Activated CD4-positive, alpha-beta T cell treated with anti-CD3 and anti-CD28 coated beads, Interleukin-2, amount 50 U/mL, for 16 hours (primary cell): ENCODE data around the gene SEPTIN8.

ENCODE experiments used
- DNase-seq: peaks from one replicate; pipeline ENCODE4 v3.0.0-alpha.2; 2020

SEPTIN8 gene

DNA sequence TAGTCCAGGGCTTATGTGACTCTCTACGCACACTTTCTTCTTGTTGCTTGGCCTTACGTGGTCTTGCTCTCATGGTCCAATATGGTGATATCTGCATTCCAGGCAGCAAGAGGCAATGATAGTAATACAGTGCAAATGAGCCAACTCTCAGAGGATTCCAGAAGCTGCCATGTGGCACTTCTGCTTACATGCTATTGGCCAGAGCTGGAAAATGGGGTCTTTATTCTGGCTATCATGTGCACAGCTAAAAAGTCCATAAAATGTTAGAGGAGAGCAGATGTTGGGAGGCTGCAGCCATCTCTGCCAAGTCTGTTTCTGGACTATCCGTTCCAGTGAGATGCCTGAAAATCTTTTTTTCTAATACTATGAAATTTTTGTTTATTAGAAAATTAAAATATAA, 2.9 kb upstream of the SEPTIN8 start:
- DNase-seq = no peak

DNA sequence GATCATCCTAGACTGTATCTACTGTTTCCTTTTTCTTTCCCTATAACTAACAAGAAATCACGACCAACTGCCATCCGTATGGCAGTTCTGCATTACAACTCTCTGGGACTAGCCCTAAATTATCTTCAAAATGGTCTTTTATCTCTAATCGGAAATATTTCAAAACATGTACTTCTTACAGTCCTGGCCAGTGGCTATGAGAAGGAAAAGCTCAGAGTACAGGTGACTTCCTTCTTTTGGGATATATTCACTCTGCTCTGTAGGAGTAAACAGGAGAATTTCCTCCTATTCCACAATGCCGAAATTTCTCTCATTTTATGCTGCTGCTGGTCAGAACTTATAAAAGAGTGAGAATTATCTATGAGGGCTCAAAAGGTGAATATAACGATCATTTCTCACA, 1.8 kb upstream of the SEPTIN8 start:
- DNase-seq = no peak

DNA sequence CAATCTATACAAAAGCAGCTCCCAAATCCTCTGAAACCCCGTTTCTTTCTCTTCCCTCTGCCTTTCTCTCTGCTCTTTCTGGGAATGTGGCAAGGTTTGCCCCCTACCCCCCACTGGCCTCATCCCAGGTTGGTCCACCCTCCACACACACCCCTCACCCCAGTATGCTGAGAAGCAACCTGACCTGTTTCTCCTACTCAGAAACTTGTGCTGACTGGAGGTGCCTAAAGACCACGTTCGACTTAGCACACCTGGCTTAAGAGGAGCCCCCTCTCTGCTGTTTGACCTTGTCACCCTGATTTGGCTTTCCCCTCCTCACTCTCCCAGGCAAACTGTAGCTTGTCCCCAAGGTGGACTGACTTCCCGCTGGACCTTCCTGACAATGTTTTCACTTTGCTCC, 1.1 kb upstream of the SEPTIN8 start:
- no peak for DNase-seq

DNA sequence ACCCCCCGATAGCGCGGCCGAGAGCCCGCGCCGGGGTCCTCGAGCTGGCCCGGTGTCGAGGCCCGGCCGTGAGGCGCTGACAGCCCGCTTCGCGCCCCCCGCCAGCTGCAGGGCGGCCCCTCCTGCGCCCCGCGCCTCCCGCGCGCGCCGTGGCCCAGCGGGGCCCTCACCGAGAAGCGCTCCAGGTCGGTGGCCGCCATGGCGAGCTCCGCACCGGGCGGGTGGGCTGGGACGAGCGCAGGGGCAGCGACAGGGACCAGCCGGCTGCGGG, 166 bp downstream of the SEPTIN8 start:
- no peak for DNase-seq

DNA sequence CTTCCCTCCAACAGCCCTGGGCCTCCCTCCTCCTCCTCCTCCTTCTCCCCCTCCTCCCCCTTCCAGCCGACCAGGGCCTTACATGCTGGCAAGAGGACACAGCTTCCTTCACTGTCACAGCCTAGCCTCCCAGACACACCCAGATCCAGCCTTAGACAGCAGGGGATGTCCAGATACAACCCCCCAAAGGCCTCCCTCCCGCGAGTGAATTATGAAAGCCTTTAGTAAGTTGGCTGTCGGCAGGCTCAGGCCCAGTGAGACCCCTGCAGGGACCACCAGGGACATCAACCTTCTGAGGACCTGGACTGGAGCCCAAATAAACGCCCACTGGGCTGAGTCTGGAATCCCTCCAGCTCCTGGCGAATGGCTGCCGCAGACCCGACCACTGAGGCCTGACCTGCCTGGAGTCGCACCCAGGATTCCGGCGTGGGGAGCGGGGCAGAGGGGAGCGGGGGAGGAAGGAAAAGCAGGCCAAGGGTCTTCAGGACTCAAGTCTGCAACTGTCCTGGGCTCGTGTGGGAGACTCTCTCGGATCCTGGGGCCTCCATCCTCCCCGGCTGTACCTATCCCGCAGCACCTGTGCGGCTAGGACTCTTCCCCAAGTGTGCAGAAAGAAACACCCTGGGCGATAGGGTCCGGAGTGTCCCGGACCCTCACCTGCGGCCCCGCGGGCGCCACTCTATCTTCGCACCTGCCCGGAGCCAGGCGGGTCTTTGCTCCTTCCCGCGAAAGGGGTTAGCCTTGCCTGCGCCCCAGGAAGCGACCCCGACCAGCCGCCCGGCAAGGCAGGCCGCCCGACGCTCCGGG, 705 bp downstream of the SEPTIN8 start:
- DNase-seq = no peak

DNA sequence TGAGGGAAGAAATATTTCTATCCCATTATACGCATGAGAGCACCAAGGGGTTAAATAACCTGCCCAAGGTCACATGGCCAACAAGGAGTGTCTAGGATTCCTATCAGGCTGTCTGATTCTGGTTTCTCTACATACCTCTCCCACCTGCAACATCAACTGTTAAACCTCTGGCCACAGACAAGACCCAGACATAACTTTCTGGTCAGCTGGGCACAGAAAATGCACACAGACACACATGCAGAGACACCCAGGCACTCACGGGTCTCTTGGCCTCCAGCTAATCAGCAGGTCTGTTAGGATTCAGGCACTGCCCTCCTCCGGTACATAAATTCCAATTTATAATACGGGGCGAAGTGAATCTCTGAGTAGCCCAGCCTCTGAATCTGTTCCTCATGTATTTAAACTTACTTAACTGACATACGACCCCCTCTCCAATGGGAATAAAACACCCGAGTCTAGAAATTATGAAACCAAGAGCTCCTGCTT, 1.5 kb downstream of the SEPTIN8 start:
- no peak for DNase-seq

DNA sequence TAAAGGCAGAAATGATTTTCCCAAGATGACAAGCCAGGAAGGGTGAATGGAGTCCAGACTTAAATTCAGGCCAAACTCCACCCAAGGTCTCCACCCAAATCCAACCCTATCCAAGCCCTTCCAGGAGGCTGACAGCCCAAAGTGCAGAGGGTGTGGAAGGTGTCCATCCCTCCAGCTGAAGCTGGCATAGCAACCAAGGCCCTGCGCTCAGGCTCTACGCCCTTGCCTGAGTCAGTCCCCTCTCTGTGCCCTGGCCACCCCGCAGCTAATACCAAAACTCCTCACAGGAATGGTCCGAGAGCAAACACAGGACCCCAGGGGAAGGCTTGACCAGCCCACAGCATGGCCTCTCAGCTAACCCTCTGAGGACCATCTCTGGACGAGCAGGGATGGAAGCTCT, 2.1 kb downstream of the SEPTIN8 start:
- no peak for DNase-seq

DNA sequence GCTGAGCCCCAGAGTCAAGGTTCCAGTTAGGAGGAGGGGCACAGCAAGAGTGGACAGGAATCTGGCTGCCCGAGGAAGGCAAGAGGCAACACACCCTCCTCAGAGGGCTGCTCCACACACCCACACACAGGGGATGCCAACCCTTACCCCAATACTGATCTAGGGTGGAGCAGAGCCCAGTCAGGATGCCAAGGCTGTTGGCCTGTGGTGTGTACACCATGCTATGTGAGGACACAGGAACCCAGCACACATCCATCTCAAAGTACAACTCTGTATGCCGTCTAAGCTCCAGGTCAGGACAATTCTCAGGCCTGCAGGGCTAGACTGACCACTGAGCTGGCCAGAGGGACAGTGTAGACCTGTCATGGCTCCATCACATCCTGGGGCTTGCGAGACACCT, 2.6 kb downstream of the SEPTIN8 start:
- no peak for DNase-seq

DNA sequence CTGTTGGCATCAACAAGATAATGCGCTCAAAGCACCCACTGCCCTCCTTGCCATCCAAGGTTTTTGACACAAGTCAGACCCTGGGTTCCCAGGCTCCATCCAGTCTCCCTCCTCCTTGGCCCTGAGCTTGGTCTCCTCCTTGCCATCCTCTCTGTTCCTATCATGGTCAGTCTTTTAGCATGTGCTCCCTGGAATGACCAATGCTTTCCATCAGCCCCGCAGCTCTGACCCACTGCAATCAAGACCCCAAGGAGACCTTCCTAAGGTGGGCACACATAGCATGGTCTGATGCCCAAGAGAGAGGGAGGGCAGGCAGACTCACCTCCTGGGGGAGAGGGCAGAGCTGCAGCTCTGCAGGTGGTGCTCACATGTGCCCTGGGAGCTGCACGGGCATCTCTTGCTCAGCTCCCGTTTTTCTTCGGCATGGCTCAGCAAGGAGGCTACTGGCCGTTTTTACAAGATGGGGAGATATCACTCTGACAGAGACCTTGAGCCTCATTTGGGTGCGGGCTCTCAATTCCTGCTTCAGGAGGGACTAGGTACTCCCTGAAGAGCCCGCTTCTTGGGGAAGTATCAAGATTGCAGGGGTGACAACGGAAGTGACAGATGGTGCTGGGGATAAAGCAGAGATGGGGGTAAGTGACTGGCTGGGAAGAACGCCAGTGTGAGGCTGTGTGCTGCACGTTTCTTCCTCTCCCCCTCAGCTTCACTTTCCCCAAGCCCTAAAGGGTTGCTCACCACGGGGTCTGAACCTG, 3.3 kb downstream of the SEPTIN8 start:
- no peak for DNase-seq

DNA sequence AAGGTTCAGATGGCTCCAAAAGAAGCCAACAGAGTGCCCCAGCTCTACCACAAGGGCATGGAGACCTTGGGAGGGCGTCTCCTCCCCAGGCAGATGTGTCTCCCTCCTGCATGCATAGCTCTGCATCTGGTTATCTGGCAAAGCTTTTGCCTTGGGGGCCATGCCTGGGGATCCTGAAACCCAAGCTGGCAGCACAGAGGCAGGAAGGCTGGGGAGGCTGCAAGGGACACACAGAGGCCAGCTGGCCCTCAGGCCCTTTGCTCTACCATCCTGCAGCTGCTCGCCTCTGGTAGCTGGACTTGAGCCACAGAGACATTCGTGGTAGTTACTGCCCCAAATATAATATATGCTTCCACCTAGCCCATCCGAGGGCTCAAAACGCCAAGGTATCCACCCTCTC, 3.9 kb downstream of the SEPTIN8 start:
- DNase-seq = no peak

DNA sequence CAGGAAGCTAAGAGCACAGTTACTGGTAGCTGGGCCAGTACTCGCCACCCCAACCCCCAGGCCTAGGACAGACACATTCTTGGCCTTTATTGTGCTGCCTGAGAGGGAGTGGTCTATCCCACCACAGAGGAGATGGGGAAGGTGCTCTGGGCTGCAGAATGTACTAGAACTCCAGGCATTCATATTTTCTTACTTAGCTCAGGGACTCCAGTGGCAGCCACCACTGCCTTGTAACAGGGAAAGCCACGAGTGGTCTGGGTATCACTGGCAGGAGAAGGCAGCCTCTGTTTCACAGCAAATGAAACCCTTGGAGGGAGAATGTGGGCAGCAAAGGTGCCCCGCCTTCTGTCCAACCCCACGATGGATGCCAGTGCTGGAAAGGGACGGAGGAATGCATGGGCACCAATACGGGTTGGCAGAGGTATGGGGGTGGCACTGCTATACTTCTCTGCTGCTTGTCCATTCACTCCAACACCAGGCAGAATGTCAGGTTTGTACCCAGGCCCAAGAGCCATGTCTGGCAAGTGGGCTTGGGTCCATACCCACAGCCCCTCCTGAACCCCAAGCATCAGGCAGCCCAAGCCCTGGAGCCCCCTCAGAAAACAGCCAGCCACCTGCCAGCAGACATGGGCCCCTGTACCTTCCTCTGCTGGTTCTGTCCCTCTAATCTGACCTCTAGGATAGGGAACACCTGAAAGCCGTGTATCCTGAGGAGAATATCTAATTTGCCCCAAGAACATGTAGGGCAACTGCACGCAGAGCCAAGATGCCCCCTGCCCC, 4.6 kb downstream of the SEPTIN8 start:
- no peak for DNase-seq

DNA sequence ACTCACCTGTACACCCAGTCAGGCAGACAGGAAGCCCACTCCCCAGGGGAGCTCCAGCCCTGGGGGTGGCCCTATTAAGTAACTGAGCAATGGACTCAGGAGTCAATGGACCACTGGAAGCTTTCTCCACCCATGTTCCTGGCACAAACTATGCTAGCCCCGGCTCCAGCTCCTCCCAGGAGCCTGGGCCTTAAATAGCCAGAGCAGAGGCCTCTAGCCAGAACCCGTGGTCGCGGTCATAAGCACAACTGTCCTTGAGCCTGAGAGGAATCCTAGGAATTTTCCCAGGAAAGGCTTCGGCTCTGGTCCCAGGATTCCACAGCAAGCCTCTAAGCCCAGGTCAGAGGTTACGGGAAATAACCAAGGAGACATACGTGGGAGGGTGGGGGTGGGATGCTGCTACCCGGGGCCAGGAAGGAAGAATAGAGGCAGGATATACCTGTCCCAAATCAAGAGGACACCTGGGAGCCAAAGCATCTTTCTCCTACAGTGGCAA, 5.5 kb downstream of the SEPTIN8 start:
- DNase-seq = no peak

DNA sequence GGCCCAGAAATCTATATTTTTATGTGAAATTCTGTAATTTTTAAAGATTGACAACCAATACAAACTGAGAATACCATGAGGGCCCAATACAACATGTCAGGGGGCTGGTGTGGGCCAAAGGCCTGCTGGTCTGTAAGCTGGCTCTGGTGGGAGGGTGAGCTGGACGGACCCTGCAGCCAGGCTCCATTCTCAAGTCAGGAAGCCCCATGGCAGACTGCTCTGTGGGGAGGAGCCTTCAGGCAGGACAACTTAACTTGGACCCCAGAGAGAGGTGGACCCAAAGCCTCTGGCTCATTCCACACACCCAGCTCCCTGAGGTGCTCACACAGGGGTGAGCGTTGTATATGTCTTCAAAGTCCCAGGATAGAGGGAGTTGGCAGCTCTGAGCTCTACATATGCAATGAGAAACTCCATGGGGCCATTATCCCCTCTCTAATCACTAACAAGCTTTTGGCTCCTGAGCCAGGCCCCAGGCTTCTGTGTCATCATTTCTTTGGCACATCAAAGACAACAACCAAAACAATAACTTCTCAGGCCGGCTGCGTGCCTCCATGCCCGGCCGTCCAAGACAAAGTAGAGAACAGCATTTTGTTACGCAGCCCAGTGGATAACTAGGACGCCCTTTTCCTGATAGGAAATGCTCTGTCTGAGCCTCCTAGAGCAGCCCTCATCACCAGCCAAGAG, 6.4 kb downstream of the SEPTIN8 start:
- no peak for DNase-seq

DNA sequence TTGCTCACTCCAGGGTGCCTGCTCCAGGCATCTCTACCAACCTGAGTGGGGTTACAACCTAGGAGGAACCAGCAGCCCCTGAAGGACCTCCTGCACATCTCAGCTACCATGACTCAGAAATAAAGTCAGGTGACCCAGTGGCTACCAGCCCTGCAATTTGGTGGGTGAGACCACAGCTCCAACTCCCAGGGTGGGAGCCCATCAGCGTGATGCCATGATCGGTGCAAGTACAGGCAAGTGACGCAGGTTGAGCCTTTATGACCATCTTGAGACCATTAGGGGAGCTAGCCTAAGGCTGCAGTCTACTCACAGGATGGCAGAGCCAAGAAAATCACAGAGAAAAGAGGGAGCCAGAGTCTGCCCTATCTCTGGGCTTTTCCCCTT, 8.6 kb downstream of the SEPTIN8 start:
- DNase-seq = no peak

DNA sequence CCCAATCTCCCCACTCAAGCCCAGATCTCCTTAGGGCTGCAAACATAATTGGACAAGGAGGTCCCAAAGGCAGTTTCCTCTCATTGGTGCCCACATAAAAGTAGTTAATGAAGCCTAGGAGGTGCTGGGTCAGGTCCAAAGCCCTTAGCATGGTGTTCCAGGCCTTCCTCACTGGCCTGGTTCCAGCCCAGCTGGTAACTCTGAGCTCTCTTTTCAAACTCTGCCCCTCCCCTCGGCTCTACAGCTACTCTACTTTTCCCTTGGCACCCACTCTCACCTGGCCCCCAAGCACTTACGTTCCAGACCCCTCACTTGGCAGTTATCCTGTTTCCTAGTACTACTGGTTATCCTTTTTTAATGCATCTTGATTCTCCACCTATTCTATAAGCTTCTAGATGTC, 9.9 kb downstream of the SEPTIN8 start:
- DNase-seq = no peak

DNA sequence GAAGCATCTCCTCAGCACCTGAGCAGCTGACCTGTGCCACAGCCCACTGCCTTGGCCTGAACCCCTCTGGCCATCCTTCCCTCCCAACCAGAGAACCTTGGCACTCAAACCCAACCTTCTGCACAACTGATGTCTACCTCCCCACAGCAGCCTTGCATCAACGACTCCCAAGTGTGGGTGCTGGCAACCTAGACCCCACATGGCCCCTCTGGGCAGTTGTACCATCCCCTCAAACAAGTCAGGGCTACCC, 10.3 kb downstream of the SEPTIN8 start:
- DNase-seq = no peak

DNA sequence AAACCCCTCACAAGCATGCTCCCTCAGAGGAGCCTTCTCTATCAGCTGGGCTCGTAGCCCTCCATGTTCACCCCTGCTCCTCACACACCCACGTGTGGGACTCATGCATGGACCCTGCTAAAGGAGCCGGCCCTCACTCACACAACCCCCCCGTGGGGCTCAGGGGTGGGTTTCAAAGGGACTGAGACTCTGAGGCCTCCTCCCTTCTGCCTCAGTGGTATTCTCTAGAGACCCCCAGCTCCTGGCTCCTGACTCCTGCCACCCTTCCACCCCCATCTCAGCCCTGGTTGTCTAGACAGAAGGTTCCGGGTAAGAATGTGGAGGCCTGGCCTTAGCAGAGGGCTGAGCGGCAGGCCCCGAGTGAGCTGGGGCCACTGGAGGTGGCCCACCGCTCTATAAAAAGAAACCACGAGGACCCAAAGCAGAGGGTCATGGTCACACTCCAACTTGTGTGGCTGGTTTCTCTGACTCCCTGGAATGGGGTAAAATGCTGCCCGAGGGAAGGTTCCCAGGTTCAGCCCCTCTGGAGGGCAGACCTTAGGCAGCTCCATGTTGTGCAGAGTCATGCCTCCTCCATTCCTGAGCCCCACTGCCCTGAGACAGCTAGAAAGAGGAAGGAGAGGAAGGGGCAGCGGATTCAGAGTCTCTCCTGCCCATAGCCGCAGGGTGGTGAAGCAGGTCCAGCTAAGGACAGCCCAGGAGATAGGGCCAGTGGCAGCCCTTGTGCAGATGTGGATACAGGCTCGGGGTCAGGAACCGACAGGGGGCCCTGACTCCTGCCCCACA, 10.8 kb downstream of the SEPTIN8 start:
- no peak for DNase-seq

DNA sequence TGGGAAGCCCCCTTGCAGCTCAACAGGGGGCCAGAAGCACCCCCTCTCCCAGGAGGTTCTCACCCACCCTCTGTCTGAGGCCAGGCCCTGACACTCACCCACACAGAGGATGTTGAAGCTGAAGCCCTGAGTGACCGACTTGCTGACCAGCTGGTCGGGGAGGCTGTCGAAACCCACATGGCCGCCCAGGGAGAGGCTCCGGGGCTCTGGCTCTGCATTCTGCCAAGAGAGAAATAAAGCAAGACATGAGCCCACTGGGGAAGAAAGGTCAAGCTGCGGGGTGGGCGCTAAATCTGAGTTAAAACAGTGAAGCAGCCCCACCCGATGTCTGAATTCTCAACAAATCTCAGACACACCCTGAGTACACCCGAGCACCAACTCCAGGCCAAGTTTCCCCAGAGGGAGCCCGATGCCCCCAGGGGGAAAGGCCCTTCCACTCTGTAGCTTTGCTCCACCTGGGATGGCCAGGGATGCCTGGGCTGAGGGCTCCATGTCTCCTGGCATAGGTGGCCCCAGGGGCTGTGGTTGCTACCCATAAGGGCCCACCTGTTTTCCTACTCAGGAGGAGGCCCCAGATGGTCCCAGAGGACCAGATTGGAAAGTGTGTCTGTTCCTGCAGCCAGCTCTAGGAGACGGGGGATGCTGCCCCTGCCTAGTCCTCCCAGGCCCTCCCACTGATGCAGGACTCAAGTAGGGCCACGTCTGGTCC, 11.6 kb downstream of the SEPTIN8 start:
- DNase-seq = no peak

DNA sequence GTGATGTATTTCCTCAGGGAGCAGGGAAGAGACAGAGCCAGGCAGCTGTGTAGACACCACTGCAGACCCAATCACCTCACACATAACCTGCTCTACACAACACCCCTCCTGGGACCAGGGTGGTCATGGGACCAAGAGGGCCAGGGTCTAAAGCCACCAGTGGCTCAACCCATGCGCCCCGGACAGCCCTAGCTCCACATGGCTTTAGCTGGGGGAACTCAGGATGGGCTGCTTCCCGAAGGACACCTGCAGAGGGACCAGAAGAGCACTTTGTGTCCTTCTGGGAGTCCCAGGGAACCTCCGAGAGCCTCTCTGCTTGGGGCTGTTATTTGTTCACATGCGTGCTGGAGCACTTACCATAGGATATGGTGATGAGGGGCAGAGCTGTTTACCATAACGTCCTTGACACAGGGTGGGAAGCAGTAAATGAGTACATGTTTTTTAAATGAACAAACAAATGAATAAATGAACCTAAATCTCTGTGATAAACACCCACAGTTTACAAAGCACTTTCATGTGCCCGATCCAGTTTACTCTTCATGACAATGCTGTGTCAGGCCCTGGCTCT, 12.3 kb downstream of the SEPTIN8 start:
- no peak for DNase-seq

DNA sequence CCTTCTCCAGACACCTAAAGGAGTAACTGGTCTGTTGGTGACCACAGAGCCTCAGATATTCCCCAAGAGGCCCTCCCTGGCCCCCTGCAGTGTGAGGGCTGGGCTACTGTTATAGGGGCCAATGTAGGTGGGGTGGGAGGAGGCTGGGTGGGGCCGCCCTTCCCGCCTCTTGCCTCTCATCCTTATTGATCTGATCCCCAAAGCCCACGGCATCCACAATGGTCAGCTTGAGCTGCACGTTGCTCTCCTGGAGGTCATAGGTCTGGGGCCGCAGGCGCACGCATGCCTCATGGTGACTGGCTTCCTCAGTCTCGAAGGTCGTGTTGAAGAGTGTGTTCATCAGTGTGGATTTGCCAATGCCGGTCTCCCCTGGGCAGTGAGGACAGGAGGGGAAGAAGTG, 13.0 kb downstream of the SEPTIN8 start:
- no peak for DNase-seq

DNA sequence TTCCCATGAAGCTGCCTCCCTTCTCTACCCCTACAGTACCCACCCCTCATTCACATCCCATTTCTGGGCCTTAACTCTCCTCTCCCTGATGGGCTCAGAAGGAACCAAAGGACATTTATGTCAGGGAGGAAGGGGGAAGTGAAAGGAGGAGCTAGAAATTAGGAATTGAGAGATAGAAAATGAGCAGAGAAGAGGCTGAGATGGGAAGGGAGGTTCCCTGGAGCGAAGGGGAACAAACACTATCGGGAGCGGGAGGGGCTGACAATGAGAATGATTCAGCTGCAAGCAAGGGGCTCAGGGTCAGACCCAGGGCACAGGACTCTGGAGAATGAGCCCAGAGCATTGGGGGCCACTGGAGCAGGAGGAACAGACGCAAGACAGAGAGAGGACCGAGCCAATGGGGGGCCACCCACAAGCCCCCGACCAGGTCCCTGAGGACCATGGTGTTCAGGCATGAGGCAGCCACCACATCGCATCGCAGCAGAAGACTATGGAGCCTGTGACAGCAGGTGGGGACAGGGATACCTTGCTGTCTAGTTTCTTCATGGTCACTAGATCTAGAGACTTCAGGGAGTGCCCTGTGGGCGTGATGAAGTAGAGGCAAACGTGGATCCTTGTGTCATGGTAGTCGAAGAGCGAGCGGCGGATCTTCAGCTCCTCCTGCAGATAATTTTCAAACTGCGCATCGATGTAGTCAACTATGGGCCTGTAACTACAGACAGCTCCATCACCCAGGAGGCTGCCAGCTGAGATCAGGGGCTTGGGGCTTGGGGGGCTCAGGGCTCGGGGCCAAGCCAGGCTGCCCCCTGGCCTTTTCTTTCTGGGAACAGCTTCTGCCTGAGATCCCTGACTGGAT, 13.6 kb downstream of the SEPTIN8 start:
- DNase-seq = no peak
